Vagina (tissue), 2 donors: ENCODE data around the gene SLC12A7. TPM values are rescaled to one million over a fixed set of nuclear protein-coding genes. Genes with fewer than 3 reads are reported as not detected.
"Not testable (repeated sequence)": the region's sequence is repeated elsewhere in the genome, so short reads cannot be mapped to it uniquely, and the experiment has no call there.

Source experiments
- DNase-seq, 2 donors: peaks; one replicate each; pipeline ENCODE4 v3.0.0-alpha.2; 2017; ENCODE audit errors: extremely low spot score in 2 of 2
- H3K27ac ChIP-seq: fragments of 200-600 bp; sonication (generic); one replicate; pipeline ENCODE4 v1.5.1; 2019
- H3K27me3 ChIP-seq: fragments of 200-600 bp; sonication (generic); one replicate; pipeline ENCODE4 v1.5.1; 2019
- H3K36me3 ChIP-seq, 2 donors: fragments of 200-600 bp; sonication (generic); one replicate each; pipeline ENCODE4 v1.5.1; 2017 to 2019
- H3K4me1 ChIP-seq: fragments of 200-600 bp; sonication (generic); one replicate; pipeline ENCODE4 v1.5.1; 2019
- H3K4me3 ChIP-seq, 2 donors: fragments of 200-600 bp; sonication (generic); 1 replicate in 1 of 2; 2 replicates in 1 of 2; pipeline ENCODE4 v1.5.1; 2016 to 2019
- H3K9me3 ChIP-seq: fragments of 200-600 bp; sonication (generic); one replicate; pipeline ENCODE4 v1.5.1; 2019
- POLR2A ChIP-seq, 2 donors: fragments of 450-650 bp; IDR thresholded peaks; one replicate each; pipeline ENCODE4 v1.6.1; 2017; ENCODE audit warnings: antibody characterized with exemption in 2 of 2, mild to moderate bottlenecking in 2 of 2, moderate library complexity in 2 of 2
- POLR2AphosphoS5 ChIP-seq, 2 donors: sonication (generic); formaldehyde crosslinking; IDR thresholded peaks; one replicate each; pipeline ENCODE4 v1.9.0; 2017; ENCODE audit warnings: antibody characterized with exemption in 2 of 2, mild to moderate bottlenecking in 2 of 2, low read depth in 1 of 2; ENCODE audit not compliant: insufficient read depth in 1 of 2
- intact Hi-C: fragments of 100-400 bp; cut with DNase I; formaldehyde crosslinking; loops from one replicate; pipeline ENCODE4 v1.15.1; 2023
- total RNA-seq: library from RNA; depleted of rRNA; stranded (reverse); fragments of >200 nt; gene quantifications from one replicate; pipeline ENCODE4 v1.2.3, GENCODE V29; 2016
- TF ChIP-seq, protein P1 (sequence below), 3 experiments: fragments of 450-650 bp in 2 of 3; fragments of 200-600 bp in 1 of 3; sonication (generic) in 1 of 3; IDR thresholded peaks; one replicate each; pipeline ENCODE4 v1.5.1; 2017 to 2019; ENCODE audit warnings: antibody characterized with exemption in 3 of 3, mild to moderate bottlenecking in 2 of 3, moderate library complexity in 2 of 3

SLC12A7 gene
- total RNA-seq, 1 donor from 2014 or later: 21.6 TPM

DNA sequence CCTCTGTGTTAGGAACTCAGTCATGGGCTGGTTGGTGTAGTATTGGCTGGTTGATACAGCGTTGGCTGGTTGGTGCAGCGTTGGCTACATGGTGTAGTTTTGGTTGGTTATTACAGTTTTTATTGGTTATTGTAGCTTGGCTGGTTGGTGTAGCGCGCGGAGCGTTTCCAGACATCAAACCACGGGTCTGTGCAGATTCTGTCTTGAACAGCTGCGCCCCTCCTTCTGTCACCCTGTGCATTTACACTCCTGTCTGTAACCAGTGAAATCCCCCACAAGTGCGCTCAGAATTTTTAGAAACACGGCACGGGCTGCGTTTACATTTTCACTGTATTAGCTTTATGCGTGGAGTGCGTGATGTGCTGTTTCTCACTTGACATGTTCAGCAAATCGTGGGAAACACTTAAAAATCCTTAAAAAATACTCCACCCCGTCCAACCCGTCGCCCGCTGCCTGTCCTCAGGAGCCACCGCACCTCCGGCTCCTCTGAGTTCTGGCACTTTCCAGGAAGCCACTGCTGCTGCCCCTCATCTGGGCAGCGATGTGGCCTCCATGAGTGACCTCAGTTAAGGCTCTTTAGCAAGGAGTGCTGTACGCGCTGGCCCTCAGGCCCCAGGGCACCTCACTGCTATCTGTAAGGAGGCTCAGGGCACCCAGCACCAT is 82.5 kb downstream of the SLC12A7 start:
- H3K9me3 ChIP-seq: no peaks in the 10 kb centered on the region
- H3K27ac ChIP-seq: no peak overlapping the region
- no peaks in the 10 kb centered on the region for H3K27me3 ChIP-seq
- intact Hi-C loops: no loop called here
- H3K4me3 ChIP-seq: no peak overlapping the region
- H3K4me1 ChIP-seq: no peaks in the 10 kb centered on the region
- DNase-seq: no peak
- no peak for TF ChIP-seq POLR2A (IDR thresholded peaks at IDR 0.05)
- TF ChIP-seq POLR2AphosphoS5 (IDR thresholded peaks at IDR 0.05; ENCODE audit: insufficient read depth in 1 of 2, low read depth in 1 of 2): no peak
- TF ChIP-seq, protein P1, sequence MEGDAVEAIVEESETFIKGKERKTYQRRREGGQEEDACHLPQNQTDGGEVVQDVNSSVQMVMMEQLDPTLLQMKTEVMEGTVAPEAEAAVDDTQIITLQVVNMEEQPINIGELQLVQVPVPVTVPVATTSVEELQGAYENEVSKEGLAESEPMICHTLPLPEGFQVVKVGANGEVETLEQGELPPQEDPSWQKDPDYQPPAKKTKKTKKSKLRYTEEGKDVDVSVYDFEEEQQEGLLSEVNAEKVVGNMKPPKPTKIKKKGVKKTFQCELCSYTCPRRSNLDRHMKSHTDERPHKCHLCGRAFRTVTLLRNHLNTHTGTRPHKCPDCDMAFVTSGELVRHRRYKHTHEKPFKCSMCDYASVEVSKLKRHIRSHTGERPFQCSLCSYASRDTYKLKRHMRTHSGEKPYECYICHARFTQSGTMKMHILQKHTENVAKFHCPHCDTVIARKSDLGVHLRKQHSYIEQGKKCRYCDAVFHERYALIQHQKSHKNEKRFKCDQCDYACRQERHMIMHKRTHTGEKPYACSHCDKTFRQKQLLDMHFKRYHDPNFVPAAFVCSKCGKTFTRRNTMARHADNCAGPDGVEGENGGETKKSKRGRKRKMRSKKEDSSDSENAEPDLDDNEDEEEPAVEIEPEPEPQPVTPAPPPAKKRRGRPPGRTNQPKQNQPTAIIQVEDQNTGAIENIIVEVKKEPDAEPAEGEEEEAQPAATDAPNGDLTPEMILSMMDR (IDR thresholded peaks at IDR 0.05): no peak
- H3K36me3 ChIP-seq: no peaks in the 10 kb centered on the region

DNA sequence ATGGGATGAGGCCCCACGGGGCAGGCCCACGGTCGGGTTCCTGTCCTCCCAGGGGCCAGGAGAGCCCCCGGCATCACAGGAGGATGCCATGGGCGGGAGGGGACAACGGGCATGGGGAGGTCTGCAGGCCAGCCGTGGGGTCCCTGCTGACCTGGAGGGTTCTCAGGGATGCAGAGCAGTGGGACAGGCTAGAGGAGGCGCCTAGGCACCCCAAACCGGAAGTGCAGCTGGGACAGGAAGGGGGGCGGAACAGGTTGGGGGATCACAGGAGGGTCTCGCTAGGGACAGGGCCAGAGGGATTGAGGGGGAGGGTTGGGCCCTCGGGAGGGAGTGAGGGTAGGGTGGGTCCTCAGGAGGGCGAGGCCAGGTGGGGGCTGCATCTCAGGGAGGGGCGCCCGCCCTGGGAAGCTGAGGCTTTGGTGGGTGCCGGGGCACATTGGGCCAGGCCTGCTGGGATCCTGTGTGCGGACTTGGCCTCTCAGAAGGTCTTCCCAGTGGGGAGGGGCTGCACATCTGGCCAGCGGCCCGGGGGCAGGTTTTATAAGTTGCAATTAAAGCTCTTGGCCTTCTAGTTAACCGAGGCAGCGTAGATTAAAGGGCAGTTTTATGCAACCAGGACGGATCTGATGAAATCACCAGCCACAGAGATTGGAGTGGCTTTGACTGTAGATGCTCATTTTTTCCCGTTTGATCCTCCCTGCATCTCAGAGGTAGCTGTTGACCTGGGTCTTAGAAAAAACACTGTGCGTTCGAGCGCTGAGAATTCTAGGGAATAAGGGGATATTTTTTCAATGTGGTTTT is 83.2 kb downstream of the SLC12A7 start:
- H3K27me3 ChIP-seq: no peaks in the 10 kb centered on the region
- no peaks in the 10 kb centered on the region for H3K36me3 ChIP-seq
- H3K27ac ChIP-seq: no peak overlapping the region
- TF ChIP-seq POLR2AphosphoS5 (IDR thresholded peaks at IDR 0.05; ENCODE audit: insufficient read depth in 1 of 2, low read depth in 1 of 2): no peak
- TF ChIP-seq, protein P1 (IDR thresholded peaks at IDR 0.05): no peak
- TF ChIP-seq POLR2A (IDR thresholded peaks at IDR 0.05): no peak
- no peak overlapping the region for H3K4me3 ChIP-seq
- no peaks in the 10 kb centered on the region for H3K4me1 ChIP-seq
- intact Hi-C loops: no loop called here
- no peaks in the 10 kb centered on the region for H3K9me3 ChIP-seq
- DNase-seq: no peak

DNA sequence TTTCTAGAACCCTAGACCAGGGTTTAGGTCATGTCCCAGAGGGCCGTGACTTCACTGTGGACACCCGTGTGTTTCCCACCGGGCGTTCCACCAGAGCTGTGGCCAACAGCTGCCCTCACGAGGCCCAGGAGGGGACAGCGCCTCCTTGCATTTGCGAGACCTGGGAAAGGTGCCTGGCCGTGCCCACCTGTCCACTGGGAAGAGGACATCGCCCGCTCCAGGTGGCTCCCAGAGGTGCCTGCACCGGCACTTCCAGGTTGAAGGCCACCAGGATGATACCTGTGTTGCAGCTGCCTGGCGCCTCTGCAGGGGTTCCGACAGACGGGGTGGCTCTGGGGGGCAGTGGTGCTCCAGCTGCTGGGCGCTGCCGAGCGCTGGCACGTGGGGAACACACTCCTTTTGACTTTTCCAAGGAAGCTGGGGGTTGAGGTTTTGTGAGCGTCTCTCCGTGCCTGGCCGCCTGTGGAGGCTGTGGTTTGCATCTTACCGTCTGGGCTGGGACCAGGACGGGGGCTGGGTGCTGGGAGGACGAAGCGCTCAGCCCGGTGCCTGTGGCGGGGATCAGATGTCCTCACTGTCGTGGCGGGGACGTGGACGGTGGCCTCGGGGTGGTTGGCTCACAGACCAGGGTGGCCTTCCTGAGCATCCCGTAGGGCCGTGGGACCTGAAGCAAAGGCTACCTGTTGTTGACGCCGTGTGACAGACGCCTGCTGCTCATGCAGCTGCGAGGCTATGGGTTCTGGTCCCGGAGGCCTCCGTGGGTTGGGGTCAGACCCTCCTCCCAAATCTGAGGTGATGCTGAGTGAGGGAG is 84.0 kb downstream of the SLC12A7 start:
- Histone ChIP-seq H3K4me1 (no peaks in the 10 kb centered on the region), H3K27ac (no peak overlapping the region), H3K36me3 (no peaks in the 10 kb centered on the region), H3K9me3 (no peaks in the 10 kb centered on the region), H3K27me3 (no peaks in the 10 kb centered on the region), H3K4me3 (no peak overlapping the region)
- TF ChIP-seq POLR2A (IDR thresholded peaks at IDR 0.05): no peak
- TF ChIP-seq POLR2AphosphoS5 (IDR thresholded peaks at IDR 0.05; ENCODE audit: insufficient read depth in 1 of 2, low read depth in 1 of 2): no peak
- TF ChIP-seq, protein P1 (IDR thresholded peaks at IDR 0.05): no peak
- intact Hi-C loops: no loop called here
- DNase-seq: no peak

DNA sequence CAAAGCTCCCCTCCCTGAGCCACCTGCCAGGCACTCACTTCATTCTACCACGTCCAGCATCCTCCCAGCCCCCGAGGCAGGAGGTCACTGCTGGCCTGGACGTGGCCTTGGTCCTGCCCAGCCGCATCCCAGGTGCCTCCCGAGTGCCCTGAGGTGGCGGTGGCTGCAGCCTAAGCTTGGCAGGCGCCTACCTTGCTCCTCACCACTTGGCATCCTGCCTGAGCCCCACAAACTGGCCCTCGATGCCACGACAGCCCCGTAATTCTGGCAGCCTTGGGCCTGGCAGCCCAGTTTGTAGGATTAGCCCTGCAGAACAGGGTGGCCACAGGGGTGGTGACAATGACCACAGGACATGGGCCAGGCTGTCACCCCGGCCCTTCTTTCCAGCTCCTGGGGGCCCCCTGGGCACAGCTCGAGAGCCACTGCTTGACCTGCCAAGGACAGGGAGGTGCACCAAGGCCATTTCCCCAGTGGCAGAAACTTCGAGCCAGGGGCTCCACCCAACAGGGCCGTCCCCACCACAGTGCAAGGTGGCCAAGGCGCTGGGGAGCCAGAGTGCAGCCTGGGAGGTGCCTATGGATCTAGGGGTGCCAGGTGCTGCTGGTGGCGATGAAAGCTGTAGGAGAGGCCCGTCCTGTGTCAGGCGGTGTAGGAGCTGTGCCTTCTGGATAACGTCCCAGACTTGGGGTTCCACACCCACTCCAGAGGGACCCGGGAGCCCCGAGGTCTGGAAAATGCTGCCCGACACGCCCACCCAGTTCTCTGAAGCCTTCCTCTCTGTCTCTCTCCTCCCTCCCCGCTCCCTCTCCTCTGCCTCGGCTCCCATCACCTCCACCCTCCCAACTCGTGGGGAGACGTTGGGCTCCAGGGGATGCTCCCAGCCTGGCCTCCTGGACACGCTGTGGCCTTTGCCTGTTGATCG is 84.9 kb downstream of the SLC12A7 start:
- H3K36me3 ChIP-seq: no peaks in the 10 kb centered on the region
- no peak for DNase-seq
- H3K4me1 ChIP-seq: no peaks in the 10 kb centered on the region
- no peaks in the 10 kb centered on the region for H3K27me3 ChIP-seq
- intact Hi-C loops: no loop called here
- H3K27ac ChIP-seq: no peak overlapping the region
- TF ChIP-seq POLR2AphosphoS5 (IDR thresholded peaks at IDR 0.05; ENCODE audit: insufficient read depth in 1 of 2, low read depth in 1 of 2) (no peak), POLR2A (IDR thresholded peaks at IDR 0.05) (no peak)
- TF ChIP-seq, protein P1 (IDR thresholded peaks at IDR 0.05): no peak
- H3K9me3 ChIP-seq: no peaks in the 10 kb centered on the region
- no peak overlapping the region for H3K4me3 ChIP-seq

DNA sequence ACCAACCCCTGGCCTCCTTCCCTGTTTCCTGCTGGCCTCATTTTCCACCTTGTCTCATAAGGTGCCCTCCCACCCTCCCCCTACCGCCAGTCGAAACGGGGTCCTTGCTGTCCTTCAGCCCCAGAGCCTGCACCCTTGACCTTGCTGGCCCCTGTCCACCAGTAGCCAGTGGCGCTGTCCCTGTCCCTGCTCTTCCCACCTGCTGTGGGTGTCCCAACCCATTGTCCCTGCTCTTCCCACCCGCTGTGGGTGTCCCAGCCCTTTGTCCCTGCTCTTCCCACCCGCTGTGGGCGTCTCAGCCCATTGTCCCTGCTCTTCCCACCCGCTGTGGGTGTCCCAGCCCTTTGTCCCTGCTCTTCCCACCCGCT is 89.9 kb downstream of the SLC12A7 start:
- H3K27ac ChIP-seq, intact Hi-C loops, DNase-seq: not testable (repeated sequence)

More for the DNA sequence above, 89.9 kb downstream of the SLC12A7 start:
- not testable (repeated sequence) for H3K4me1 ChIP-seq, H3K9me3 ChIP-seq, H3K27me3 ChIP-seq, H3K36me3 ChIP-seq, H3K4me3 ChIP-seq
